ENCODE results near the gene BRI3.
"Not testable (repeated sequence)": the region's sequence is repeated elsewhere in the genome, so short reads cannot be mapped to it uniquely, and the experiment has no call there.

The BRI3 gene

DNA sequence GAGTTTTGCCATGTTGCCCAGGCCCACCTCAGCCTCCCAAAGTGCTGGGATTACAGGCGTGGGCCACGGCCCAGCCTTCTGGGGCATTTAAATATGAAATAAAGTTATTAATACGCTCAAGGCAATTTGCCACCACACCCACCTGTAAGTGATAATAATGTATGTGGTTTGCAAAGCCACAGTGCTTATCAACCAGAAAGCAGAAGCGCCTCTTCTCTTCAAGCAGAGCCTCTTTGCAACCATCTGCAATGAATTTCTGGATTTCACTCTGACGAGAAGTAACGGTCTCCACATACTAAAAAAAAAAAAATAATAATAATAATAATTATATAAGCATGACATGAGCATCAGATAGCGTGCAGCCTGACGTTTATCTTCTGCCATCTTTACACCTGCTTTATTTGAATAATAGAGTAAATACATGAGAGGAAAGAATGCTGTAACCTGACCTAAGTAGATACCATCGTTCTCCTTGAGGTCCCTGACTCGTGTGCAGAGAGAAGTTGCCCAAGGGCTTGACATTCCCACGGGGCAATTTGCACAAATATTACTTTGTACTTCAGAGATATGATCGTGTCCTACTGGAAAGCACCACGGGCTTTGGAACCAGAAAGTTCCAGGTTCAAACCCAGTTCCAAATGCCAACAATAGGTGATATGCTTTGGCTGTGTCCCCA is 34.0 kb downstream of the BRI3 start:
- DNase-seq (ENCODE audit: low read depth): no peak

DNA sequence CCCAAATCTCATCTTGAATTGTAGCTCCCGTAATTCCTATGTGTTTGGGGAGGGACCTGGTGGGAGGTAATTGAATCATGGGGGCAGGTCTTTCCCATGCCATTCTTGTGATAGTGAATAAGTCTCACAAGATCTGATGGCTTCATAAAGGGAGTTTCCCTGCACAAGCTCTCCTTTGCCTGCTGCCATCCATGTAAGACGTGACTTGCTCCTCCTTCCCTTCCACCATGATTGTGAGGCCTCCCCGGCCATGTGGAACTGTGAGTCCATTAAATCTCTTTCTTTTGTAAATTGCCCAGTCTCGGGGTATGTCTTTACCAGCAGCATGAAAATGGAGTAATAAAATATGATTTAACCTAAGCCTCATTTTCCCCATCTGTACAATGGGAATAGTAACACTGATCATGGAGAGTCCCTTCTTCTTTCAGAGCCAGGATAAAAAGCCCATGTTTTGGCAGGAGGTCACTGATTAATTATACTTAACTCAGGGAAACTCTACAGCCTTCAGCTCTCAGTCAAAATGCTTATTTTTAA is 34.6 kb downstream of the BRI3 start:
- DNase-seq (ENCODE audit: low read depth): not testable (repeated sequence)

DNA sequence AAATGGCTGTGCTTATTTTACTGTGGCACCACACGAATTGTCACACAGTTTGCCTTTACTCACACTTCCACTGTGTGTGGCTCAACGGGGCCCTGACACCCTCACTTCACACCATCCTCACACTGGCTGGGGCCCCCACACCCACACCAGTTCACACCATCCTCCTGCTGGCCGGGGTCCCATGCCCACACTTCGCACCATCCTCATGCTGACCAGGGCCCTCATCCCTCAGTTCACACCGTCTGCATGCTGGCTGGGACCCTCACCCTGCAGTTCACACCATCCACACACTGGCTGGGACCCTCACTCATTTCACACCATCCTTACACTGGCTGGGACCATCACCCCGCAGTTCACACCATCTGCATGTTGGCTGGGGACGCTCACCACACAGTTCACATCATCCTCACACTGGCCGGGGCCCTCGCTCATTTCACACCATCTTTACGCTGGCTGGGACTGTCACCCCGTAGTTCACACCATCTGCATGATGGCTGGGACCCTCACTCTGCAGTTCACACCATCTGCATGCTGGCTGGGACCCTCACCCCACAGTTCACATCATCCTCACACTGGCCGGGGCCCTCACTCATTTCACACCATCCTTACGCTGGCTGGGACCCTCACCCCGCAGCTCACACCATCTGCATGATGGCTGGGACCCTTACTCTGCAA is 36.0 kb downstream of the BRI3 start:
- no peak for DNase-seq (ENCODE audit: low read depth)

DNA sequence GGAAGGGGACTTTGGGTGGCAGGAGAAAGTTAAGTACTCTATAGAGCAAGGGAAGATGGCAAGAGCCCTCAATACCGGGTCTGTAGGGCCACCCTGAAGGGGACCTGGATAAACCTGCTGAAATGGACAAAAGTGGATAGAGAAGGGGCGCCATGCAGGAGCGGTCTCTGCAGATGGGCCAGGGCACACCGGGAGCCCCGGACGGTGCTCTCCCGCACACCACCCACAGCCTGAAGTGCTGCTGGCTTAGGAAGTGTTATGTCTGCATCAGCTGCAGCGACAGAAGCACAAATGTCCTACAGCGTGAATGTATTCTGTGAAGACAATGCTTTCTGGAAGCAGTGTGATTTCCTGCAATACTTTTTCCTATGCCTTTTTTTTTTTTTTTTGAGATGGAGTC is 37.7 kb downstream of the BRI3 start:
- no peak for DNase-seq (ENCODE audit: low read depth)

DNA sequence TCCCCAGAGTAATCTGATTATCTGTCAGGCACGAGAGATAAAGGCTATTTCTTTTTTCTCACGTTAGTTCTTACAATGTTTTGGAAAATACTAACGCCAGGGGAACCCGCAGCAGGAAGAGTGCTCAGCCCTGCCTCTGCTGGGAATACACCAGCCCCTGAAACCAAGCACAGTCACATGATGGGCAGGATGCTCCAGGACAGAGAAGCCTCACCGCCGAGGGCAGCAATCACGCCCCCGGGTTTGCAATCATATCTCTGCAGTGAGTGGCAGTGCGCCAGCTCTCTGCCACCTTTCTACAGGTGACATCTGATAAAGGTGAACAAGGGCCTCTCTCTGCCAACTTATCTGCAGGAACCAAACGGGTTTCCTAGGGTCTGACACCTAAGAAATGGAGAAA is 39.8 kb downstream of the BRI3 start:
- DNase-seq (ENCODE audit: low read depth): no peak

DNA sequence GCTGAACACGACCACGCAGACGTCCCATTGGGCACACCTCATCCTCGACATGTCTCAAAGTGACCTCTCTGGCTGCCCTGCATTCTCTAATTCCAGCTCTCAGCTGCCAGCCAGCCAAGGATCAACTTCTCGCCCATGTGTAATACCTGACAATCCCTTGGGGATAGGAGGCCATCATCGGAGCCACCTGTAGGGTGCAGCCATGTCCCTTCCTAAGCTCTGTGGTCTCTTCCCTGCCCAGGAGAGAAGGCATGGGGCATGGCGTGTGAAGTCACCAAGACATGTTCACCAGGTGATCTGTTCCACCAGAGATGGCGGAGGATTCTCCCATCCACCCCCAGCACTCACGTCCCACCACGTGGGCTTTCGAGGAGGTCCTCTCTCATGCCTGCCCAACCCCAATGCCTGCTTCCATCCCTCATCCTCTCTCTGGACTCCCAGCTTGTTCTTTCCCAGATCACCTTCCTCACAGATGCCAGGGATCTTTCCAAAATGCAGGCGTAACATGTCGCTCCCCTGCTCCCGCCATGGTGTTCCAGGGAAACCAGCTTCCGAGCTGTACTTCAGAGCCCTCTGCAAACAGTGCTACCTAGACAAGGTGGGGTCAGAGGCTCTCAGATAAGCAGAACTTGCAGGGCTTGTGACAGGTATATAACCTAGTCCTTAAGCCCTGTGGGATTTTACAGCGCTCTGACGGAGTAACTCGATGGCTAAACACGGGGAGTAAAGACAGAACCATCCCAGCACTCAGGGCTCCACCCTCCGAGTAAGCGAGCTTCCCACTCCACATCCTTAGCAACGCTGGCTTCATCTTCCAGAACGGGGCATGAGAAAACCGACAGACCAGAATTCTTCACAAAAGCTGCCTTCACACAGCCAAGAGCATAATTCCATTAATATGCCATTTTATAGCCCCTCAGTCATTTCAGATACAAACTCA is 41.1 kb downstream of the BRI3 start:
- no peak for DNase-seq (ENCODE audit: low read depth)

DNA sequence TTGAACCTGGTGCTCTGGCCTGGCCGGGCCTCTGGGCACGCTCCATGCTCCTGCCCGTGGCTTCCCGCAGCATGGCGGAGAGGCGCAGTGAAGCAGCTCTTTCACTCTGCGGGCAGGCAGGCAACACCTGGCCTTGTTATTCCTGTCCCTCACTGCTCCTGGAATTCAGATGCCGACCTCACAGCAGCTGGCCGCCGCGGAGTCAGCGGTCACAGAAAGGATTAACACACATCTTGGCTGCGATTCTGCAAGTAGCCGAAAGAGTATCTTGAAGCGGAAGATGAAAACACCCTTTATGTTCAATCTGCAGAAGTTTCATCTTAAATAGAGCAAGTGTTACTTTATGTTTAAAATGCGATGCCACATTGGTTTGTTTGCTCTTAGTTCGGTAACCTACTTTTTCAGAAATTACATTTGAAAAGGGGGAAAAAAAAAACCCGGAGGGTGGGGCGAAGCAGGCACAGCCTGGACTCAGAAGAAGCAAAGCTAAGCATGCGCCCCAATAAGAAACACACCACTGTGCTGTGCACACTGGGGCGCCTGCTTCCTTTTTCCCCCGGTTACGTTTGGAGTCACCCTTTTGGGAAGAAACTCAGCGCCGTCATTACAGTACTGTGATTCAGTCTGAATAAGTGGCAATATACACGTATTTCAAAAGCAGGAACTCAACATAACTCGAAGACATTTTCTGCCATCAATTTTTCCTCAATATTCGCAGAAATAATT is 42.3 kb downstream of the BRI3 start:
- no peak for DNase-seq (ENCODE audit: low read depth)

DNA sequence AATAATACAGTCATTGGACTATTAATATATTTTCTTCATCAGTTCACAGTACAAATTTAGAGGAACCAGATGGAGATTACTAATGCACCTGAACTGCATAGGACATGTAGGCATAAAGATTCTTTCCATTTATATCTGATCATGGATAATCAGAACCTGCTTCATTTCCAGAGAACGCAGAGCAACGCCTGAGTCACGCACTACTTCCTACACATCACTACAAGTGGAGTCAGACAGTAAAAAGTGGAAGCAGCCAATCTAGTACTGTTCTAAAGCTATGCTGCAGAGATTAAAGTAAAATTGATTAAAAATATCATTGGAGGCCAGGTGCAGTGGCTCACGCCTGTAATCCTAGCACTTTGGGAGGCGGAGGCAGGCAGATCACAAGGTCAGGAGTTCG is 43.3 kb downstream of the BRI3 start:
- DNase-seq (ENCODE audit: low read depth): no peak

DNA sequence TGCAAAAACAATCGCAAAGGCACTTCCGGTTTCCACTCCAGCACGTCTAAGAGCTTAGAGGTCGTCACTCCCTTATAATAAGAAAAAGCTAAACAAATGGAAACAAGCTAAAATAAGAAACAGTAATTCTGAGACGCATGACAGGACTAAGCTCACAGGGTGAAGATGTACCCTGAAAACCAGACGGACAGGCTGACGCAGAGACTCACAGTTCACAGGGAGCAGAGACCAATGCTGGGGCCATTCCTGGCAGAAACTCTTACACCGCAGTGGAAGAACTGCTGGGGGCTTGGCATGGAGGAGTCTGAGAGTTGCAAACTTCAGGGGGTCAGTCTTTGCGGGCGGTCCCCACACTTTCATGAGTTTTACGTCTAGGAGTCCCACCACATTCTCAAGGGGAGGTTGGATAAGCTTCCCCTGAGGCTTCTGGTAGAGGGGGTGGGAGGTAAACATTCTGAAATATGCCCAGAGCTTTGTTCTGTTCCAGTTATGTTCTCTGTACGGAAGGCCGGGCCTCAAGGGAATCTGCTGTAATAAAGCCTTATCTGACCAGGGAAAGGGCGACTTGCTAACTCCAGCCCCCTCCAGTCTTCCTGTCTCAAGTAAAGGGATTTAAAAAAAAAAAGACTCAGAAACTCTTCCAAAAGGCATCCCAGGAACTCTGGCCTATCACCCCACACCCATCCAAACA is 47.8 kb downstream of the BRI3 start:
- DNase-seq (ENCODE audit: low read depth): no peak

DNA sequence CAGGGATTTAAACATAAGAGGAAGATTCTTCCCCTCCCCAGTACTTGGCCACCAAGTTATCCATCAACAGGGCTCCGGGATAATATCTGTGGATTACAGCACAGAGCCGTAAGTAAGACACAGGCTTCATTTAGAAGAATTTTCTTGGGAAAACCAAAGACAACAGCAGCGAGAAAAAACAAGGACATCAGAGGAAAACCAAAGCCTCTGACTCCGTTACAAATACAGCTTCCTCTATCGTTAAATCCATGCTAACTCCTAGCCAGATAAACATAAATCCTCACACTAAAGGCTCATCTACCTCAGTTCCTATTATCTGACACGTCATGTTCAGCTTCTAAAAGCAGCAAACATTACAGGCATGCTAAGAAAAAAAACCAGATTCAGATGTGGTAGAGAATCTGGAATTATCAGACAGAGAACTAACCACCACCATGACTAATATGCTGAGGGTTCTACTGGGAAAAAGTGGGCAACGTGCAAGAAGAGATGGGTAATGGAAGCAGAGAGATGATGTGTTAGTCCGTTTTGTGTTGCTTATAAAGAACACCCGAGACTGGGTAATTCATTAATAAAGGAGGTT is 48.4 kb downstream of the BRI3 start:
- no peak for DNase-seq (ENCODE audit: low read depth)

DNA sequence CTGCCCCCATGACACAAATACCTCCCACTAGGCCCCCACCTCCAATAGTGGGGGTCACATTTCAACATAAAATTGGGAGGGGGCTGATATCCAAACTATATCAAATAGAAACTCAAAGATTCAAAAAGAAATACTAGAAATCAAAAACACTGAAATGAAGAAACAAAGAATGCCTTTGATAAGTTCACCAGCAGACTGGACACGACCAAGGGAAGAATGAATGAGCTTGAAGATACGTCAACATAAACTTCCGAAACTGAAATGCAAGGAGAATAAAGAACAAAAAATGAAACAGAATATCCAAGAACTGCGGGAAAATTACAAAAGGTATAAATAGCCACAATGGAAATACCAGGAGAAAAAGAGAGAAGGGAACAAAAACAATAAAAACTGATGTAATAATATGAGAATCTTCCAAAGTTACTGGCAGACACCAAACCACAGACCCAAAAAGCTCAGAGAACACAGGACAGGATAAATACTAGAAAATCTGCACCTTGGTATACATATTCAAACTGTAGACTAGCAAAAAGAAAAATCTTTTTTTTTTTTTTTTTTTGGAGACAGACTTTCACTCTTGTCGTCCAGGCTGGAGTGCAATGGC is 49.5 kb downstream of the BRI3 start:
- DNase-seq (ENCODE audit: low read depth): no peak

DNA sequence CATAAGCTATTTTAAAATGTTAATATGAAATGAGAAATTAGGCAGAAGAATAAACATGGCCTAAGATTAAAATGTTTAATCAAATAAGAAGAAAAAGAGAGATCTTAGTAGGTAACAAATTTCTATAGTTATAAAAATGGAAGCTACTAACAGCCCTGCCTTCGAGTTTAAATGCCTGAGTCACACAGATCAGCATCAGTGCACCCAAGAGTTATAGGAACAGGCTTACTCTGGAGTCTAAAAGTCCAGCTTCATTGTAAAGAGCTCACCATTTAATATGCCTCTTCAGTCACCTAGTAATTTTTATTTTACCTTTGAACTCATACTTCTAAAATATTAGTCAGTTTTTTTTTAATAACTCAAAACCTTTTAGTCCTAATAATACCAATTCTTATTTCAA is 52.6 kb downstream of the BRI3 start:
- DNase-seq (ENCODE audit: low read depth): no peak

DNA sequence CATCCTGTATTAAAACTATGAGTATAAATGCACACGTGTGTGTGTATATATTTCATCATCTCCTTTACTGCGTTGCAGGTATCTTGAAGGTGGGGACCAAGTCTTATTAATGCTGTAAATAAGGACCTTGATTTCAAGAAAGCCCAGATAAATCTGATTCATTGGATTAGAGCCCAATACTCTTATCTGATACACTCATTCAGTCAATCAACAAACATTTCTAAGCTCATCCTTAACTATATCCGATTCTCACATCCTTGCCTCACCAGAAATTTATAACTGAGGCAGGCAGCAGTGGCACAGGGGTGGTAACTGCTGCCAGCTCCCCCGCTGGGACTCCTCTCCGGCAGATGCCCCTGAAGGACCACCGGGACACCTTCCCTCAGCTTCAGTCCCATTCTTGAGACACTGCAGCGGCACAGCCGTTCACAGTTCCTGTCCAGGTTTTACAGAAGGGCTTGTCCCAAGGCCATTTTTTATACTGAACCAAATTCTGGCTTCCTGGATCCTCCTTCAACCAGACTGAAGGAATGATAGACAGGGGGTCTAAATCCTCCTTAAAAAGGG is 54.0 kb downstream of the BRI3 start:
- DNase-seq (ENCODE audit: low read depth): no peak

DNA sequence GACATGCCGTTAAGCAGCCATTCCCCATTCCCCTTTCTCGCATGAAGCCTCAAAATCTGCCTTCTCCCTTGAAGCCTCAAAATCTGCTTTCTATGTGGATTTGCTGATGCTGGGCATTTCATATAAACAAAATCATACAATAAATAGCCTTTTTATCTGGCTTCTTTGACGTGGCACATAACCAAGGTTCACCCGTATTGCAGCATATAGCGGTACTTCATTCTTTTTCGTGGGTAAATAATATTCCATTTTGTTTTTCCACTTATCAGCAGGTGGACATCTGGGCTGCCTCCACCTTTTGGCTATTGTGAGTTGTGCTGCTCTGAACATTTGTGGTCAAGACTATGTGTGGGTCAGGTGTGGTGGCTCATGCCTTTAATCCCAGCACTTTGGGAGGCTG is 57.0 kb downstream of the BRI3 start:
- DNase-seq (ENCODE audit: low read depth): no peak

DNA sequence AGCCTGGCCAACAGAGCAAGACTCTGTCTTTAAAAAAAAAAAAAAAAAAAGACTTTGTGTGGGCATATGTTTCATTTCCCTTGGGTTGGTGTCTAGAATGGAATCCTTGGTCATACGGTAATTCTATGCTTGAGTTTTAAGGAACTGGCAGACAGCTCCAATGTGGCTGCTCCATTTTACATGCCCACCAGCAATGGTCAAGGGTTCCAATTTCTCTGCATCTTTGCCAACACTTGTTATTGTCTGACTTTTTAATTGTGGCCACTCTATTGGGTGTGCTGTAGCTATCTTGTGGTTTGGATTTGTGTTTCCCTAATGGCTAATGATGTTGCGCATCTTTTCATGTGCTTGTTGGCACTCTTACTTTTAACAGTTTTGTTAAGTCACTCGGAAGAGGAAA is 57.6 kb downstream of the BRI3 start:
- no peak for DNase-seq (ENCODE audit: low read depth)

DNA sequence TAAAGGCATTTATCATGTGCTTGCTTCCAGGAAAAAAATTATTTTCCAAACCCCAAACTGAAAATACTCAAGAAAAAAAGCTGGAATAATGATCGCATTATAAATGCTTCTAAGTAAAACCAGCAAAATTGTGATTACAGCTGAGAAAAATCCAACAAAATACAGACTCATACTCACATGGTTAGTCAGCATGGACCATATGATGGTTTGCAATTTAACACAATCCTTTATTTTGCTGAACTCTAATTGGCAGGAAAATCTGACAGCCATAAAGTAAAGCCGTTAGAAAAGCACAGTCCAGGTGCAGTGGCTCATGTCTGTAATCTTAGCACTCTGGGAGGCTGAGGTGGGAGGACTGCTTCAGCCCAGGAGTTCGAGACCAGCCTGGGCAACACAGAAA is 59.6 kb downstream of the BRI3 start:
- DNase-seq (ENCODE audit: low read depth): peak; percentile 72

Data from stromal cell of bone marrow (primary cell).